K562 (cell line): Measurements from ENCODE around the gene LY6G6F. TPM values are rescaled to one million over a fixed set of nuclear protein-coding genes. Genes with fewer than 3 reads are reported as not detected.

Experiments used
- AFF4 ChIP-seq: sonication (generic); formaldehyde crosslinking; IDR thresholded peaks from 2 replicates; pipeline ENCODE4 v1.8.0; 2023; ENCODE audit warnings: mild to moderate bottlenecking, missing genetic modification reagents
- ELF2 ChIP-seq: fragments of 250-450 bp; sonication (Bioruptor Pico); IDR thresholded peaks from 2 replicates; pipeline ENCODE4 v1.5.0; 2021; ENCODE audit warnings: mild to moderate bottlenecking
- ELF4 ChIP-seq: fragments of 450-650 bp; formaldehyde crosslinking; IDR thresholded peaks from 2 replicates; pipeline ENCODE4 v1.4.0; 2022; ENCODE audit warnings: missing genetic modification characterization
- ELK3 ChIP-seq: fragments of 450-650 bp; formaldehyde crosslinking; IDR thresholded peaks from 2 replicates; pipeline ENCODE4 v1.4.0; 2020; ENCODE audit warnings: mild to moderate bottlenecking
- EP400 ChIP-seq: fragments of 450-650 bp; IDR thresholded peaks from 2 replicates; pipeline ENCODE4 v1.6.1; 2017; ENCODE audit warnings: antibody characterized with exemption, mild to moderate bottlenecking, moderate library complexity
- ERF ChIP-seq: fragments of 450-650 bp; formaldehyde crosslinking; IDR thresholded peaks from 2 replicates; pipeline ENCODE4 v1.4.0; 2020; ENCODE audit warnings: mild to moderate bottlenecking, mixed read lengths
- LARP7 ChIP-seq: fragments of 450-650 bp; IDR thresholded peaks from 2 replicates; pipeline ENCODE4 v1.6.1; 2016
- MLLT1 ChIP-seq, 2 experiments: fragments of 450-650 bp; IDR thresholded peaks; 2 replicates each; pipeline ENCODE4 v1.6.1; 2016
- MTF1 ChIP-seq: fragments of 250-450 bp; sonication (Bioruptor Pico); IDR thresholded peaks from 2 replicates; pipeline ENCODE4 v1.9.0; 2021; ENCODE audit warnings: moderate library complexity, mild to moderate bottlenecking, inconsistent platforms, borderline replicate concordance
- NR3C1 ChIP-seq: sonication (generic); formaldehyde crosslinking; IDR thresholded peaks from 2 replicates; pipeline ENCODE4 v1.8.1; 2022; ENCODE audit warnings: missing genetic modification reagents
- POLR2A ChIP-seq: fragments of 450-650 bp; conservative IDR thresholded peaks from 2 replicates; pipeline ENCODE4 v1.6.1; 2016
- PYGO2 ChIP-seq: fragments of 450-650 bp; IDR thresholded peaks from 2 replicates; pipeline ENCODE4 v1.6.1; 2016; ENCODE audit warnings: mild to moderate bottlenecking, missing genetic modification characterization, moderate library complexity, missing compliant biosample characterization
- SMAD2 ChIP-seq: fragments of 150-350 bp; IDR thresholded peaks from 2 replicates; pipeline ENCODE4 v1.6.1; 2014; ENCODE audit warnings: low read depth, mild to moderate bottlenecking, low read length
- TAF7 ChIP-seq: fragments of 450-650 bp; IDR thresholded peaks from 2 replicates; pipeline ENCODE4 v1.6.1; 2016; ENCODE audit warnings: missing genetic modification characterization, missing compliant biosample characterization
- TFAP4 ChIP-seq: sonication (generic); formaldehyde crosslinking; IDR thresholded peaks from 2 replicates; pipeline ENCODE4 v1.8.0; 2022; ENCODE audit warnings: missing genetic modification reagents, mild to moderate bottlenecking, moderate library complexity, borderline replicate concordance
- VEZF1 ChIP-seq: fragments of 200-800 bp; sonication (Bioruptor generic); IDR thresholded peaks from 2 replicates; pipeline ENCODE4 v1.6.1; 2017; ENCODE audit warnings: missing genetic modification characterization, missing compliant biosample characterization
- ZBTB33 ChIP-seq: sonication (generic); formaldehyde crosslinking; IDR thresholded peaks from 2 replicates; pipeline ENCODE4 v1.8.1; 2023; ENCODE audit warnings: mild to moderate bottlenecking, missing genetic modification reagents
- ZNF133 ChIP-seq: fragments of 250-450 bp; sonication (Bioruptor Pico); IDR thresholded peaks from 2 replicates; pipeline ENCODE4 v1.4.0; 2020; ENCODE audit warnings: mild to moderate bottlenecking
- polyA plus RNA-seq, 8 experiments: library from polyadenylated mRNA; depleted of rRNA in 4 of 8; stranded (reverse) in 5 of 8; unstranded in 3 of 8; fragments of >200 nt; fragmentation: Nextera tagmentation in 2 of 8; fragmentation: Illumina TruSeq in 1 of 8; extraction: Ambion mirVana in 2 of 8; extraction: Trizol in 1 of 8; gene quantifications; 2 replicates each; pipeline versions ENCODE4 v1.2.1 to v1.2.3, GENCODE V29; 2011 to 2014; ENCODE audit warnings: inconsistent platforms in 1 of 8, missing spikeins in 1 of 8
- total RNA-seq, 7 experiments: library from RNA; depleted of rRNA in 6 of 7; stranded (reverse); fragments of >200 nt in 6 of 7; fragmentation: Illumina TruSeq in 2 of 7; extraction: Trizol in 2 of 7; gene quantifications; 2 replicates each; pipeline versions ENCODE4 v1.2.1 to v1.2.3, GENCODE V29; 2011 to 2021; ENCODE audit warnings: low replicate concordance in 1 of 7

LY6G6F gene
- total and polyA plus RNA-seq, 9 of the 15 experiments (the other 6 are each of a cell fraction or from before 2014, with no cell fraction given): 0.14 to 0.50 (median 0.28) TPM; not detected in 2

GRCh38 chr6:31729979-31730630 lies 23.4 kb downstream of the LY6G6F start (continued):
- TF ChIP-seq MLLT1 (IDR thresholded peaks at IDR 0.05) (no peak), ELF4 (CRISPR knock-in tag) (peak; percentile 99), TFAP4 (no peak), ELF2 (CRISPR knock-in tag) (peak; percentile 98), ZNF133 (CRISPR knock-in tag) (peak; percentile 61; the same call in 1 of the 2 replicates), NR3C1 (CRISPR knock-in tag) (no peak), ELK3 (CRISPR knock-in tag) (peak; percentile 96), ERF (CRISPR knock-in tag) (peak; percentile 100), PYGO2 (tag) (0 out of 2 replicates have a peak, but pooled peaks have one; percentile 28), LARP7 (peak; percentile 63; the same call in 1 of the 2 replicates), SMAD2 (no peak; the same call in 1 of the 2 replicates), TAF7 (tag) (peak; percentile 39; the same call in 1 of the 2 replicates), MTF1 (CRISPR knock-in tag) (no peak), EP400 (no peak), VEZF1 (CRISPR knock-in tag) (no peak), POLR2A (peak; percentile 99), AFF4 (CRISPR knock-in tag) (no peak), ZBTB33 (CRISPR knock-in tag) (peak; percentile 79; the same call in 1 of the 2 replicates)
